GM15510 (cell line): ENCODE results near the gene NCKAP5.

Experiments used
- POLR2A ChIP-seq: IDR thresholded peaks from 3 replicates; pipeline ENCODE4 v1.6.1; 2011; ENCODE audit warnings: borderline replicate concordance; ENCODE audit not compliant: insufficient read length; ENCODE audit errors: extremely low read depth

NCKAP5 gene

DNA sequence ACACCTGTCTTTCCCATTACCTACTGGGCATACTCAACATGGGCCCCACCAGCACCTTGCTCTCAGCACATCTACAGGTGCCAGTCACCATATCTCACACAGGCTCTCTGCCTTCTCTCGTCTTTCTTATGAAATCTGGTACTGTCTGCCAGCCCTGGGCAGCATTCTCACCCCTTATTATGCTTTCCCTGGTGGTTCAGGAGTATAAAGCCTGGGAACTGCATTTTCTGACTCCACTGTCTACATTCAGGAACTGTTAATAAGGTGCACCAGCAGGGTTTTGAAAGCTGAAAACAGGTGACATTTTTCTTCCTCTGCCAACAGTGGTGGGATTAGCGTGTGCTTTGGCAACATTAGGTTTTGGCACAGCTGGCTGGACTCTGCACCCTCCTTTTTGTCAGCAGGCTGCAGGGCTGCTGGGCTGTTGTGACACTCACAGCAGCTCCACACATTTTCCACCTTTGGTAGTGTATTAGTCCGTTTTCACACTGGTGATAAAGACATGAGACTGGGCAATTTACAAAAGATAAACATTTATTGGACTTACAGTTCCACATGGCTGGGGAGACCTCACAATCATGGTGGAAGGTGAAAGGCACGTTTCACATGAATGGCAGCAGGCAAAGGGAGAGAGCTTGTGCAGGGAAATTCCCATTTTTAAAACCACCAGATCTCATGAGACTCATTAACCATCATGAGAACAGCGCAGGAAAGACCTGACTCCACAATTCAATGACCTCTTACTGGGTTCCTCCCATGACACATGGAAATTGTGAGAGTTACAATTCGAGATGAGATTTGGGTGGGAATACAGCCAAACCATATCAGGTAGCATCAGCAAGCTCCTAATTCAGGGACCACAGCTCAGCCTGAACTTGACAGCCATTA is 555.2 kb downstream of the NCKAP5 start:
- no peak for TF ChIP-seq POLR2A

GRCh38 chr2:133004623-133005022 is 563.6 kb downstream of the NCKAP5 start:
- TF ChIP-seq POLR2A = no peak

DNA sequence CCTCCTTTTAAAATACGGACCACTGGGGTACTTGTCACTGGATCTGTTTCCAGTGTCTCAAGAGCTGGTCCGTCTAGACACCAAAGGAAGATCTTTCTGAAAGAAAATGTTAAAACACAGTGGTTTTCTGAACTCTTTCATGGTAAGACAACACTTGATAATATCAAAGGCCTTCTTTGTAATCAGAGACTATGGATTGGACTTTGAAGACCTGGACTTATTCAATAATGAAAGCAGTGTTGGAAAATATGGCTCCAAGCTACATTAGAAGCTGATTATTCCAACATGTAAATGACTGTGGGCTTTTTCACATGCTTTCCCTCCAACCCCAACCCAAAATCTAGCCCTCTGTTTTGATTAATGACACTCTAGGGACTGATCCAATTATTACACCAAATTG is 568.8 kb downstream of the NCKAP5 start:
- no peak for TF ChIP-seq POLR2A

DNA sequence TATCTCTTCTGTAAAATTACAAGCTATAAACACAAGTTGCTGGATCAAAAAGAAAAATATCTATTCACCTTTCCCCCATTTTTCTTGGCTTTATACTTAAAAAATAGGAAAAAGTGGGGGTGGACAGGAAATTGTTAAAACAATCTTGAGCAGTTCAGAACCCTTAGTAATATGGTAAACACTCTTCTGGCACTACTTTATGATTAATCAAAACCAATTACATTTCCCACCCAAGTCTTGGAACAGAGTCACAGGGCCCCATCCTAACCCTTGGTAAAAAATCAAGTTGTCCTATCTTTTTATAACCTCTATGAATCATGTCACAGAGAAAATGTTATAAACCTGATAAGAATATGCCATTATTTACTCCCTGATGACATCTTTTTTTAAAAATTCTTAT is 570.0 kb downstream of the NCKAP5 start:
- no peak for TF ChIP-seq POLR2A

- no peak for TF ChIP-seq POLR2A
Observed at GRCh38 chr2:132991471-132992045, 576.7 kb downstream of the NCKAP5 start.

DNA sequence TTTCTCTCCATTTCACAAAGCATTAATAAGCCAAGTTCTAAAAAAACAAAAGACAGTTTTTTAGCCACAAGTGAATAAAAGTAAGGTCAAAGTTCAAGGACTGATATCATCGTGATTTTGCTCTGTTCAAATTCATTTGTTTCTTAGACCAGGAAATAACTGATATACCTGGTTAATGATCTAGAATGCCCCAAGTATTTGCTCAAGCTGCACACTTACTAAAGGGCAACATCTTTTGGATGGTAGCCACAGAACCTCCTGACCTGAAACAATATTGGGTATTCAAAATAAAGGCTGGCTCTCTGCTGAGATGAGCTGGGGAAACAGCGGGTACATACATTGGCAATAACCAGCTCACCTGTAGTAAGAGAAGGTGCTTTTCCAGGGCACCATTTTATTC is 583.5 kb downstream of the NCKAP5 start:
- TF ChIP-seq POLR2A = no peak

- no peak for TF ChIP-seq POLR2A
Observed at GRCh38 chr2:132980304-132980703, 588.0 kb downstream of the NCKAP5 start.

- no peak for TF ChIP-seq POLR2A
Observed at GRCh38 chr2:132979339-132980093, 588.7 kb downstream of the NCKAP5 start.

- no peak for TF ChIP-seq POLR2A
Observed at GRCh38 chr2:132978840-132979239, 589.4 kb downstream of the NCKAP5 start.

GRCh38 chr2:132977812-132978529 is 590.3 kb downstream of the NCKAP5 start:
- no peak for TF ChIP-seq POLR2A

GRCh38 chr2:132975193-132976105 is 592.8 kb downstream of the NCKAP5 start:
- TF ChIP-seq POLR2A = no peak

GRCh38 chr2:132974467-132975095 is 593.7 kb downstream of the NCKAP5 start:
- TF ChIP-seq POLR2A = no peak

DNA sequence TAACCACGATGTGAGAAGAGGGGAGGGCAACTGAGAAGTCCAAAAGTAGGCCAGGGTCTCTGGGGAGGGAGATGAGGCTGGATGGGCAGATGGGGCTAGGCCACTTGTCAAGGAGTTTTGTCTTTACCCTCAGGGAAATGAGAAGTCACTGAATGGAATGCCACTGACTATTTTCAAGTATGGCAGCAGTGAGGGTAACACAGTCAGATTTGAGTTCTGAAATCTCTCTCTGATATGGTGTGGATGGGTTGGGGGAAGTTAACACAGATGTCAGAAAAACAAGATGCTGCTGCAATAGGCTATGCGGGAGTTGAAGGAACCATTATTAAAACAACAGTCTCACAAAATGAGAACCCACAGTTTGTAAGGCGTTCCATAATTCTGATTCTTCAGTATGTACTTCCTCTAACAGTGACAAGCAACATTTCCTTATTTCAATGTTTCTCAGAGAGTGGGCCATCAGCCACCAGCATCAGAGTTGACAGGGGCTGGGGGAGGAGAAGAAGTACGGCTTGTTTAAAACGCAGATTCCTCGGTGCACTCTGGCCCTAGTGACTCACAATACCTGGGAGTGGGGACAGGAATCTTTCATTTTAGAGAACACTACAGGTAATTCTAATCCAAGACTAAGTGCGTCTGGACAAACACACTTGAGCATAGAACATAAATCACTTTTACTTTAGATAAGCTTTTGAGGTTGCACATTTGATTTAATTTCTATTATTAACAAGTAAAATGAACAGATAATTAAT is 596.8 kb downstream of the NCKAP5 start:
- TF ChIP-seq POLR2A = no peak

DNA sequence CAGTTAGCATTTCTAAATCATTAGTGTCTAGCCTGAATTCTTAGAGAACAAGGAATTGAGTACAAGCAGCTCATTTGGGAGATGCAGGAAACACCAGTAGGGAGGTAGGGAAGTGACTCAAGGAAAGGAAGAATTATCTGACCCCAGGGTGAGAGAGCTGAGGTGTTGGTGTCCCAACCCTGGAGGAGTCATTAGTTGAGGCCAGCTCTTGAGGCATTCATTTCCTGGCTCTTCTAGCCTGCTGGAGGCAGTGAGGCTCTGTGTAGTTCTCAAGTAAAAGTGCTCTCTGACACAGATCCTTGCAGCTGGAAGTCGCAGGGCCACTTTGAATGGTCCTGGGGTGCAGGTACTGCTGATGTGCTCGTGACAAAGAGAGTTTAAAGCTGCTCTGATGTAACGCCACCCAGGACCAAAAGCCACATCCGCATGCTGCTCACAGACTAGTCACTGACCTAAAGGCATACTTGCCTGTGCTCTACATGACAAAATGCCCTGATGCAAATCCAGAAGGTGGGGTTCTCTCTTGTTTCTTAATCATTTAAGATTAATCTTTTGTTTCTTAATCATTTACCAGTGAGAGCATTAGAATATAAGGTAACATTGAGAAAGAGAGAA is 598.8 kb downstream of the NCKAP5 start:
- TF ChIP-seq POLR2A = no peak
